Measurements from ENCODE around the gene VPS8.

VPS8 gene

GRCh38 chr3:184773283-184774186 is 38.4 kb upstream of the VPS8 start:
- H3K27ac Mint-ChIP-seq, result no peak overlapping the region
- ATAC-seq (ENCODE audit: low read depth), result no peak
- DNase-seq (ENCODE audit: low spot score in 2 of 2), result no peak
- peaks cover 5% of the 10 kb centered on the region for H3K4me1 Mint-ChIP-seq
- no peak overlapping the region for H3K4me3 Mint-ChIP-seq
- peaks cover 10% of the 10 kb centered on the region for H3K27me3 Mint-ChIP-seq
- H3K9me3 Mint-ChIP-seq, result no peaks in the 10 kb centered on the region
- H3K36me3 Mint-ChIP-seq, result no peaks in the 10 kb centered on the region

DNA sequence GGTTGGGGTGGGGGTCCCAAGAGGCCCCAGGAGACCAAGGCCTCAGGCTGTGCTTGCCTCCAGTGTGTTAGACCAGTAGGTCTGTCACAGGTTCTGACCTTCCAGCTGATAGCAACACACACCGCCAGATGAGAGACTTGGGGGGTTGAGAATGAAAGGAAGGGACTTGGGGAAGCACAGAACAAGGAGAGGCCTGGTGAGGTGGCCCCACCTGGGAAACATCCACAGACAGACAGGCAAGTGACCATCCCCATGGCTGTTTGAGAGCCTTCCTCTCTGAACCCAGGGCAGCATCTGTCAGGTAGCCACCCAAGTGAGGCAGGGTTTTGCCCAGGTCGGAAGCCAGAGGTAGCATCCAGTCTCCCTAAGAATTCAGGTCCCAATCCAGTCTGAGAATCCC is 35.0 kb upstream of the VPS8 start:
- Mint-ChIP-seq H3K9me3 (no peaks in the 10 kb centered on the region), H3K27me3 (peaks cover 24% of the 10 kb centered on the region)
- DNase-seq (ENCODE audit: low spot score in 2 of 2), result no peak

GRCh38 chr3:184777566-184778356 is 34.2 kb upstream of the VPS8 start:
- Mint-ChIP-seq H3K4me3 (no peak overlapping the region), H3K36me3 (no peaks in the 10 kb centered on the region), H3K4me1 (peaks cover 2% of the 10 kb centered on the region), H3K9me3 (no peaks in the 10 kb centered on the region), H3K27me3 (peaks cover 22% of the 10 kb centered on the region), H3K27ac (no peak overlapping the region)
- ATAC-seq (ENCODE audit: low read depth) (peak; percentile 97), DNase-seq (ENCODE audit: low spot score in 2 of 2) (peak; percentile 76 to 78)

More for the DNA sequence above, 35.0 kb upstream of the VPS8 start:
- Mint-ChIP-seq H3K4me3 (no peak overlapping the region), H3K27ac (no peak overlapping the region), H3K36me3 (no peaks in the 10 kb centered on the region), H3K4me1 (peaks cover 5% of the 10 kb centered on the region)
- no peak for ATAC-seq (ENCODE audit: low read depth)

DNA sequence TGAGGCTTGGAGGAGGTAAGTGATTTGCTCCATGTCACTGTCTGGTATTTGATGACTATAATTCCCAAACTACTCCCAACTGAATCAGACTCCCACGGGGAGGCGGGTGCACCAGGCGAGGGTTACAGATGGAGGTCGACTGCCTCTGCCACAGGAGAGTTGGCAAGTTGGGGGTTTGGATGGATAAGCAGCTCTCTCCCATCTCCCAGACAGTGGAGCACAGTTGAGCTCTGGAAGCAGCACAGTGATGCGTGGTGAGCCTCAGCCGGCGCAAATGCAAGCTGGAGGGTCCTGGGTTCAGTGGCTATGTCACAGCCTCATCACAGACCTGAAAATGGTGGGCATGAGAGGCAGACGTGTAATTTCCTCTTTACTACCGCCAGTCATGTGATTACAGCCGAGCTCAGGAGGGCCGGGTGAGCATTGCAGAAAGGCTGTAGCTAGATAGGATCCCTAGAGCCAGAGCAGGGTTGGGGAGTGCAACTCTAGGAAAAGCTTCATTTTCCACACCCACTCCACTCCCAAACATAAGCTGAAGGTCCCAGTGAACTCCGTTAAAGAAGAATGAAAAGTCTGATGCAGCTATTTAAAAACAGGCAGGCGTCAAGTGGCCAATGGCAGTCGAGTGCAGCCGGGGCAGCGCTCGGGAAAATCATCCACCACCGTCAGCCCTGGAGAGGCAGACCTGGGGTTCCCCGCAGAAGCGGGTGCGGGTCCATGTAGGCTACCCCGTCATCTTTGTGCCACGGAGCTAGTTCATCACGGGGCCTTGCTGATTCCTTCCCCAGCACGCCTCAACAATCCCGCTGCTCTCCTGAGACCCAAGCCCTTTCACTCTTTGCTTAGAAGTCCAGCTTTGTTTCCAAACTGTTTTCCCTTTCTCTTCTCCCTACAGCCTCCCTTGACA is 33.3 kb upstream of the VPS8 start:
- DNase-seq (ENCODE audit: low spot score in 2 of 2), result no peak
- H3K4me1 Mint-ChIP-seq, result peaks cover 5% of the 10 kb centered on the region
- ATAC-seq (ENCODE audit: low read depth), result no peak
- H3K36me3 Mint-ChIP-seq, result no peaks in the 10 kb centered on the region
- H3K27ac Mint-ChIP-seq, result no peak overlapping the region
- peaks cover 26% of the 10 kb centered on the region for H3K27me3 Mint-ChIP-seq
- H3K4me3 Mint-ChIP-seq, result no peak overlapping the region
- H3K9me3 Mint-ChIP-seq, result no peaks in the 10 kb centered on the region

- ATAC-seq (ENCODE audit: low read depth), result no peak
- no peak overlapping the region for H3K4me3 Mint-ChIP-seq
- H3K36me3 Mint-ChIP-seq, result no peaks in the 10 kb centered on the region
- DNase-seq (ENCODE audit: low spot score in 2 of 2), result no peak
- H3K27ac Mint-ChIP-seq, result no peak overlapping the region
- peaks cover 28% of the 10 kb centered on the region for H3K27me3 Mint-ChIP-seq
- peaks cover 17% of the 10 kb centered on the region for H3K4me1 Mint-ChIP-seq
- no peaks in the 10 kb centered on the region for H3K9me3 Mint-ChIP-seq
These were observed 30.9 kb upstream of the VPS8 start for GRCh38 chr3:184780981-184781515.

DNA sequence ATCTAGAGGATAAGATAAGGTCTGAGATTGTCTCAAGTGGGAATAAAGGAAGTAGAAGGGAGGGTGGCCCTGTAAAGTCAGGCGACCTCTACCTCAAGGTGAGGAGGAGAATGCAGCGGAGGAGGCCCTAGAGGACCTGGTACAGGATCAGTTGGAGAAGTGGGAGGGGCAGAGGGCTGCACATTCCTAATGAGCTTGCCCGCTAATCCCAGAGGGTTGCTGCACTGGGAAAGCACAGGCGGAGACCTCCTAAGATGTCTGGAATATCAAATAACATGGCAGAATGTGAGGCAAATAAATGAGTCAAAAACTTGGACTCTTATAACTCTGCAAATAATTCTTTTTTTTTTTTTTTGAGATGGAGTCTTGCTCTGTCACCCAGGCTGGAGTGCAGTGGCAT is 30.2 kb upstream of the VPS8 start:
- no peak overlapping the region for H3K4me3 Mint-ChIP-seq
- ATAC-seq (ENCODE audit: low read depth), result no peak
- no peaks in the 10 kb centered on the region for H3K9me3 Mint-ChIP-seq
- no peak overlapping the region for H3K27ac Mint-ChIP-seq
- peaks cover 17% of the 10 kb centered on the region for H3K4me1 Mint-ChIP-seq
- H3K27me3 Mint-ChIP-seq, result peaks cover 28% of the 10 kb centered on the region
- no peak for DNase-seq (ENCODE audit: low spot score in 2 of 2)
- H3K36me3 Mint-ChIP-seq, result no peaks in the 10 kb centered on the region

GRCh38 chr3:184783319-184783718 is 28.6 kb upstream of the VPS8 start:
- ATAC-seq (ENCODE audit: low read depth) (no peak), DNase-seq (ENCODE audit: low spot score in 2 of 2) (no peak)
- H3K4me3 Mint-ChIP-seq, result no peak overlapping the region
- no peaks in the 10 kb centered on the region for H3K9me3 Mint-ChIP-seq
- no peaks in the 10 kb centered on the region for H3K36me3 Mint-ChIP-seq
- H3K4me1 Mint-ChIP-seq, result peaks cover 15% of the 10 kb centered on the region
- H3K27ac Mint-ChIP-seq, result no peak overlapping the region
- H3K27me3 Mint-ChIP-seq, result peaks cover 24% of the 10 kb centered on the region

- Mint-ChIP-seq H3K9me3 (no peaks in the 10 kb centered on the region), H3K4me1 (peaks cover 15% of the 10 kb centered on the region), H3K36me3 (no peaks in the 10 kb centered on the region), H3K27ac (no peak overlapping the region), H3K27me3 (peaks cover 18% of the 10 kb centered on the region), H3K4me3 (peak overlapping the region; percentile 11)
- DNase-seq (ENCODE audit: low spot score in 2 of 2) (no peak), ATAC-seq (ENCODE audit: low read depth) (peak; percentile 39)
These were observed 27.1 kb upstream of the VPS8 start for GRCh38 chr3:184784731-184785500.

DNA sequence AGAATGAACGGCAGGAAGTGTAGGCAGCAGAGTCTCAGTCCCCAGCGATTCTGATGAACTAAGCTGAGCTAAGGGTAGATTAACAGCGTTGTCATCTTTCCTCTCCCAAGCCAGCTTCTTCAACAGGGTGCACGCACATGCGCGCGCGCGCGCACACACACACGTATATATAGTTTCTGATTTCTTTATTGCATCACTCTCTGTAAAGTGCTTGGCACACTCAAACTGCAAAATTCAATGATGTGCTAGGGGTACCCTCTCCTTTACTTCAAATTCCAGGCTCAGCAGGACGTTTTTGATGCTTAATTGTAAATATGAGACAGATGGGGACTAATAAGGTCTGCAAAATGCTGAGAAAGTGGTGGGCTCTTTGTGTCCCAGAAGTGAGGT is 26.1 kb upstream of the VPS8 start:
- no peaks in the 10 kb centered on the region for H3K9me3 Mint-ChIP-seq
- H3K36me3 Mint-ChIP-seq, result no peaks in the 10 kb centered on the region
- H3K27me3 Mint-ChIP-seq, result peaks cover 16% of the 10 kb centered on the region
- DNase-seq (ENCODE audit: low spot score in 2 of 2) (no peak), ATAC-seq (ENCODE audit: low read depth) (no peak)
- H3K4me3 Mint-ChIP-seq, result no peak overlapping the region
- no peak overlapping the region for H3K27ac Mint-ChIP-seq
- H3K4me1 Mint-ChIP-seq, result peaks cover 15% of the 10 kb centered on the region

DNA sequence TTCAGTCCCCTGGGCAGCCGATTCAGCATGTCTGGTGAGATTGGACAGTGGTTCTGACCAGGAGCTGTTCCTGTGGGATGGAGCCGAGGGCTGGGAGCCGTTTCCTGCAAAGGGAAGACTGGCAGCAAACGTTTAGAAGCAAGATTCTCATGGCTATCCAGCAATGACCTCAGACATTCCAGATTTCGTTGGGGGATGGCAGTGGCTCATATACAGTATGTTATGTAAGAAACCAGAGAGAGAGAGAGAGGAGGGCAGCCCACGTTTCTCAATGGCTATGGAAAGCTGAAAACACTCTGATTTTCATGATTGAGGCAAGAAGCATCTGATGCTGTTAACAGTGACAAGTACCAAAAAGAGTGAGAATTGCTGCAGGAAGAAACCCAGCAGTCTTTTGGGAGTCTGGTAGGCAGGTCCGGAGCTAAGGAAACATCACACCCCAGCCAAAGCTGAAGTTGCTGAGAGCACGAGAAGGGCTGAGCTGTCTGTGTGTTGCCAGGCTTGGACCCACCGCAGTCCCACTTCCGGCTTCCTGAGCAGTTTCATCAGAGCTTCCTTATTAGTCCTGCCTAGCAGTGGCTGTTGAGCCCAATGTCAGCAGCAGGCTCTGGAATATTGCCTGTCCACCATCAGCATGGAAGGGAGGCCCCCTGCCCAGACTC is 25.6 kb upstream of the VPS8 start:
- Mint-ChIP-seq H3K4me3 (no peak overlapping the region), H3K9me3 (no peaks in the 10 kb centered on the region), H3K27me3 (peaks cover 13% of the 10 kb centered on the region), H3K36me3 (no peaks in the 10 kb centered on the region), H3K27ac (no peak overlapping the region), H3K4me1 (peaks cover 15% of the 10 kb centered on the region)
- no peak for DNase-seq (ENCODE audit: low spot score in 2 of 2)
- no peak for ATAC-seq (ENCODE audit: low read depth)

- no peak overlapping the region for H3K27ac Mint-ChIP-seq
- H3K4me3 Mint-ChIP-seq, result no peak overlapping the region
- H3K36me3 Mint-ChIP-seq, result no peaks in the 10 kb centered on the region
- ATAC-seq (ENCODE audit: low read depth) (no peak), DNase-seq (ENCODE audit: low spot score in 2 of 2) (no peak)
- H3K27me3 Mint-ChIP-seq, result peaks cover 9% of the 10 kb centered on the region
- peaks cover 12% of the 10 kb centered on the region for H3K4me1 Mint-ChIP-seq
- no peaks in the 10 kb centered on the region for H3K9me3 Mint-ChIP-seq
These were observed 23.2 kb upstream of the VPS8 start for GRCh38 chr3:184788751-184789150.

- H3K27ac Mint-ChIP-seq, result no peak overlapping the region
These were observed 22.5 kb upstream of the VPS8 start for GRCh38 chr3:184789314-184789998.

More at GRCh38 chr3:184789314-184789998, 22.5 kb upstream of the VPS8 start:
- Mint-ChIP-seq H3K36me3 (no peaks in the 10 kb centered on the region), H3K4me3 (no peak overlapping the region), H3K27me3 (peaks cover 9% of the 10 kb centered on the region), H3K9me3 (no peaks in the 10 kb centered on the region), H3K4me1 (peaks cover 12% of the 10 kb centered on the region)
- ATAC-seq (ENCODE audit: low read depth) (no peak), DNase-seq (ENCODE audit: low spot score in 2 of 2) (no peak)
